NB4 (cell line): Measurements from ENCODE around the gene FGF23.
"Not testable (repeated sequence)": the region's sequence is repeated elsewhere in the genome, so short reads cannot be mapped to it uniquely, and the experiment has no call there.

Experiments used
- DNase-seq: peaks from one replicate; pipeline ENCODE4 v3.0.0; 2010; ENCODE audit warnings: low read depth
- H3K4me3 ChIP-seq: one replicate; pipeline ENCODE4 v1.5.1; 2011; ENCODE audit warnings: mild to moderate bottlenecking, low read depth, low read length, moderate library complexity
- MYC ChIP-seq: IDR thresholded peaks from 2 replicates; pipeline ENCODE4 v1.6.1; 2011; ENCODE audit warnings: low read depth, low read length
- POLR2A ChIP-seq: IDR thresholded peaks from 2 replicates; pipeline ENCODE4 v1.6.1; 2011; ENCODE audit warnings: mild to moderate bottlenecking; ENCODE audit not compliant: insufficient read length; ENCODE audit errors: extremely low read depth
- TF ChIP-seq, protein P1 (sequence below): IDR thresholded peaks from one replicate; pipeline ENCODE4 v1.5.1; 2012; ENCODE audit warnings: low read depth, low read length
- TF ChIP-seq, protein P2 (sequence below): IDR thresholded peaks from 2 replicates; pipeline ENCODE4 v1.6.1; 2011; ENCODE audit warnings: low read depth, low read length

The FGF23 gene

DNA sequence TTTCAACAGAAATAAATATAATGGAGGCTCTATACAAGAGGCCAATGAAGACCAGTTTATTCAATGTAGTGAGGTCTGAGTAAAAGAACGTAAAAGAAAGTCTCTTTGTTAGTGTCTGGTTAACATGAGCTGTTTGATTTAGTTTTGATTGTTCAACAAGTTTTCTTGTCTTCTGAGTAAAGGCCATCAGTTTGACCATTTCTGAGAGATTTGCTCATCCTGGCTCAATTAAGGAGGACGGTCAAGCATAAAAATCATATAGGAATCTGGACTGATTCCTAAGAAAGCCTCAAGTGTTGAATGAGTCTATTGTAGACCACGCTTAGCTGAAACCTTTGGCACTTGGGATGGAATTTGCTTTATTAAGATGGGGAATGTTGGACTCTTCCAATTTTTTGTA is 32.5 kb upstream of the FGF23 start:
- TF ChIP-seq, protein P1, sequence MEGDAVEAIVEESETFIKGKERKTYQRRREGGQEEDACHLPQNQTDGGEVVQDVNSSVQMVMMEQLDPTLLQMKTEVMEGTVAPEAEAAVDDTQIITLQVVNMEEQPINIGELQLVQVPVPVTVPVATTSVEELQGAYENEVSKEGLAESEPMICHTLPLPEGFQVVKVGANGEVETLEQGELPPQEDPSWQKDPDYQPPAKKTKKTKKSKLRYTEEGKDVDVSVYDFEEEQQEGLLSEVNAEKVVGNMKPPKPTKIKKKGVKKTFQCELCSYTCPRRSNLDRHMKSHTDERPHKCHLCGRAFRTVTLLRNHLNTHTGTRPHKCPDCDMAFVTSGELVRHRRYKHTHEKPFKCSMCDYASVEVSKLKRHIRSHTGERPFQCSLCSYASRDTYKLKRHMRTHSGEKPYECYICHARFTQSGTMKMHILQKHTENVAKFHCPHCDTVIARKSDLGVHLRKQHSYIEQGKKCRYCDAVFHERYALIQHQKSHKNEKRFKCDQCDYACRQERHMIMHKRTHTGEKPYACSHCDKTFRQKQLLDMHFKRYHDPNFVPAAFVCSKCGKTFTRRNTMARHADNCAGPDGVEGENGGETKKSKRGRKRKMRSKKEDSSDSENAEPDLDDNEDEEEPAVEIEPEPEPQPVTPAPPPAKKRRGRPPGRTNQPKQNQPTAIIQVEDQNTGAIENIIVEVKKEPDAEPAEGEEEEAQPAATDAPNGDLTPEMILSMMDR, result no peak
- no peak for TF ChIP-seq MYC
- DNase-seq, result no peak
- no peak overlapping the region for H3K4me3 ChIP-seq

DNA sequence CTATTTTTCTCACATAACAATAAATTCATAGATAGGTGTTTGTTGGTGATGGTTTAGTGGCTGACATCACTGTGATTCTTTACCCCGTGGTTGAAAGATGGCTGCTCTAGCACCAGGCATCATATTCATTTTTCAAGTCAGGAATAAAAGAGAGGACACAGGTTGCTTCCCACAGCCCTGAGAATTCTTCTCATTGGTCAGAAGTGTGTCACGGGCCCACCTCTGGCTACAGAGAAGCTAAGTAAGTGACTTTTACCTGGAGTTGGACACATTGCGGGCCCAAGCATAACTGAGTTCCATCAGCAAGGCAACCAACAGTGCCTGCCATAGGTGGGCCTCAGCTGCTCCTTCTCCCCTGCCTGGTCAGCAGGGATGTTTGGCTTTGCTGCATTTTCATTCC is 27.6 kb upstream of the FGF23 start:
- no peak overlapping the region for H3K4me3 ChIP-seq
- TF ChIP-seq, protein P2, sequence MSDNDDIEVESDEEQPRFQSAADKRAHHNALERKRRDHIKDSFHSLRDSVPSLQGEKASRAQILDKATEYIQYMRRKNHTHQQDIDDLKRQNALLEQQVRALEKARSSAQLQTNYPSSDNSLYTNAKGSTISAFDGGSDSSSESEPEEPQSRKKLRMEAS, result no peak
- TF ChIP-seq, protein P1, result no peak
- TF ChIP-seq MYC, result no peak
- TF ChIP-seq POLR2A, result no peak

DNA sequence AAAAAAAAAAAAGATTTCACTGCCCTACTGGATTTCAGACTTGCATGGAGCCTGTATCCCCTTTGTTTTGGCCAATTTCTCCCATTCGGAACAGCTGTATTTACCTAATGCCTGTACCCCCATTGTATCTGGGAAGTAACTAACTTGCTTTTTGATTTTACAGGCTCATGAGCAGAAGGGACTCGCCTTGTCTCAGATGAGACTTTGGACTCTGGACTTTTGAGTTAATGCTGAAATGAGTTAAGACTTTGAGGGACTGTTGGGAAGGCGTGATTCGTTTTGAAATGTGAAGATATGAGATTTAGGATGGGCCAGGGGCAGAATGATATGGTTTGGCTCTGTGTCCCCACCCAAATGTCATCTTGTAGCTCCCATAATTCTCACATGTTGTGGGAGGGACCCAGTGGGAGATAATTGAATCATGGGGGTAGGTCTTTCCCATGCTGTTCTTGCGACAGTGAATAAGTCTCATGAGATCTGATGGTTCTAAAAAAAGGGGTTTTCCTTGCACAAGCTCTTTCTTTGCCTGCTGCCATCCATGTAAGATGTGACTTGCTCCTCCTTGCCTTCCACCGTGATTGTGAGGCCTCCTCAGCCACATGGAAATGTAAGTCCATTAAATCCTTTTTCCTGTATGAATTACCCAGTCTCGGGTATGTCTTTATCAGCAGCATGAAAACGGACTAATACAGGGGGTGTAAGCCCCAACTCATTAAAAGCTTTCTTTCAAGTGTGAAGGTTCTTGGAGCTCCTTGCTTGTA is 25.5 kb upstream of the FGF23 start:
- not testable (repeated sequence) for H3K4me3 ChIP-seq, DNase-seq

More for the DNA sequence above, 27.6 kb upstream of the FGF23 start:
- DNase-seq, result no peak

DNA sequence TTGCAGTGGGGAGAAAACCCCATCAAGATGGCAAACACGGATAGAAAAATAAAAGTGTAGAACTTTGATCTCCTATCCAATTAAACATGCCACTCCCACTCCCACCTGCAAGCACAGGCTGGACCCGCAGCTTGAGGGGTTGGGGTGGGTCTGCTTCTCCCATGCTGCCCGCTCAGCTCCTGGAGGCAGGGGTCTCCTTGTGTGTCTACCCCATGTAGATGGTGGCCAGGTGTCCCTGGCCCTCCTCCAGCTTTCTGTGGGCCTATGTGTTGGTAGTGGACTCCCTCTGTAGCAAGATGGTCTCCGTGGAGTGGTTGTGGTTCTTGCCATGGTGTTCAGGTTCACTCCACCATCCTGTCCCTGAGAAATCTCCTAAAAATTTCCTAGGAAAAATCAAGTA is 23.5 kb upstream of the FGF23 start:
- DNase-seq, result no peak
- no peak overlapping the region for H3K4me3 ChIP-seq
- TF ChIP-seq, protein P2, result no peak
- TF ChIP-seq MYC (no peak), POLR2A (no peak)
- TF ChIP-seq, protein P1, result no peak

DNA sequence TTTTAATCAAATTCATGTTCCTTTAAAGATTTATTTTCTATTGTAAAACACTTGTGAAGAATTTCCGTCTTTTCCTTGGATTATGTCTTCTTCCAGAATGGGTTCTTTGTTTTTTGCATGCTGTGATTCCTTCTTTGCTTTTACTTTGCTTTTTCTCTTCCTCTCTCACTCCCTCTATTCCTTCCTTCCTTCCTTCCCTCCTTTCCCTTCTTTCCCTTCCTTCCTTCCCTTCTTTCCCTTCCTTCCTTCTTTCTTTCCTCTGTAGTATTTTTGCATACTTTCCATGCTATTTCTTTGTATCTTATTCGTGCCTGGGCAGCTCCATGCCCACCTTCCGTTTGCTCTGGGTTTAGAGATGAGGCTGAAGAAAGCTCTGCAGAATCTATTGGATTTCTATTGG is 21.6 kb upstream of the FGF23 start:
- no peak overlapping the region for H3K4me3 ChIP-seq
- DNase-seq, result no peak
- TF ChIP-seq POLR2A, result no peak
- no peak for TF ChIP-seq MYC
- TF ChIP-seq, protein P2, result no peak
- TF ChIP-seq, protein P1, result no peak

DNA sequence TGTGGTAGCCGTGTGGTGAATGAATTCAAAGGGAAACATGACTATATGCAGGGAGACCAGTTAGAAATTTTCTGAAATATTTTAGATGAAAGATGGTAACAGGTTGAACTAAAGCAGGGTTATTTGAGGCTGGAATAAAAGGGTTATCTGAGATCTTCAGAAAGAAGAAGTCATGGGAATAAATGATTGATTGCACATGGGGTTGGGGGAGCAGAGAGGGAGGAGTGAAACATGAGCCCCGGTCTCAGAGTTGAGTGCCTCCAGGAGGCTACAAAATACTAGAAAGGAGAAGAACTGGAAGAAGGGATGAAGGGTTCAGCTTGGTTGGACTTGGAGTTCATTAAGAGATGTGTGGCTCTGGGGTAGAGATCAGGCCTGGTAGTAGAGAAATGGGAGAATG is 16.3 kb upstream of the FGF23 start:
- TF ChIP-seq, protein P1, result no peak
- TF ChIP-seq POLR2A (no peak), MYC (no peak)
- TF ChIP-seq, protein P2, result no peak
- no peak for DNase-seq
- H3K4me3 ChIP-seq, result no peak overlapping the region
